Measurements from ENCODE around the gene CD44.

The CD44 gene

GRCh38 chr11:35173616-35174566 is 34.9 kb downstream of the CD44 start:
- TF ChIP-seq CTCF (conservative IDR thresholded peaks at IDR 0.05; ENCODE audit: low read depth, low read length): no peak
- H3K4me3 ChIP-seq (ENCODE audit: low read depth, low read length): no peak overlapping the region
- DNase-seq (ENCODE audit: low read depth): no peak

GRCh38 chr11:35174666-35175065 is 35.7 kb downstream of the CD44 start:
- TF ChIP-seq CTCF (conservative IDR thresholded peaks at IDR 0.05; ENCODE audit: low read depth, low read length): no peak
- peak; percentile 88 for DNase-seq (ENCODE audit: low read depth)
- no peak overlapping the region for H3K4me3 ChIP-seq (ENCODE audit: low read depth, low read length)

DNA sequence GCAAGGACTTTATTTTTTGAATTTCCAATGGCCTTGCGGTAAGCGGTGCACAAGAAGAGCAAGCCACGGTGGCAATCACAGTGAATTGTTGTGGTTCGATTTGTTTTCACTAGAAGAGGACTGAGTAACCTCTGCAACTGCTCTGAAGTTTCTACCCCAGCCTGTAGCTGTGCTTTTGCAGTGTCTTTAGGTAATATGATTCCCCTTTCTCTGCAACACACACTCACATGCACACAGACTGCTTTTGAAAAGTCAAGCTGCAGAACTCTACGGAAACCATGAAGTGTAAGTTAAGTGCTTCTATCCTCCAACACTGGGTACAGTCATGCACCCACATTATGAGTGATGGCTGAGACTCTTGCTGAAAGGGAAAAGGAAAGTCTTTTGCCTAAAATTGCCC is 38.4 kb downstream of the CD44 start:
- no peak for TF ChIP-seq CTCF (conservative IDR thresholded peaks at IDR 0.05; ENCODE audit: low read depth, low read length)
- DNase-seq (ENCODE audit: low read depth): peak; percentile 87
- no peak overlapping the region for H3K4me3 ChIP-seq (ENCODE audit: low read depth, low read length)

DNA sequence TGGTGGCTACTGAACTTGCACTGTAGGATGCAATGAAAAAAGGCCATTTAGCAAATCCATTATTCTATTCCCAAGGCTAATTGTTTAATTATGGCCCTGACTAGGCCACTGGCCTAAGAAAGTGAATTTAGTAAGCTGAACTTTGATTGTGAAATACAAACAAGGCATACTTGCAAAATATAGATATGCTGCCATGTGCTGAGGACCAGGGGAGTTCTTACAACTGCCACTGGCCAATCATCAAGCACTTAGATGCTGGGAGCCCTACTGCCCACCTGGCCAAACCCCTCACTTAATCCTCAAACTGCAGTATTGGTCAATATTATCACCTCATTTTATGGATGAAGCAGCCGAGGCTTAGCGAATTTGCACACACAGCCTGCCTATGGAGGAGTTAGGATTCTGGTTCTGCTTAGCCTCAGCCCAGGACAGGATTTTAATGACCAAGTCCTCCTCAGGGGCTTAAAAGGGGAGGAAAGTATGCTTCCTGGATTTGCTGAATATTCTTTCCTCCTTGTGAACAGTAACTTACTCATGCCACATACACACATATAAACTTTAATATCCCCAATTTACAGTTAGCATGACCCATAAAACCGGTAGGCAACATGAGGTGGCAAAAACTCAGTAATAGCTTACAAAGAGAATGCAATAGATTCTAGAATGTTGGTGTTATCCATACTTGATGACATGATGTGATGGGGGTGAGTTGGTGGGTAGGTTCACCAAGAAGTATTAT is 39.3 kb downstream of the CD44 start:
- H3K4me3 ChIP-seq (ENCODE audit: low read depth, low read length): no peak overlapping the region
- no peak for TF ChIP-seq CTCF (conservative IDR thresholded peaks at IDR 0.05; ENCODE audit: low read depth, low read length)
- DNase-seq (ENCODE audit: low read depth): no peak

DNA sequence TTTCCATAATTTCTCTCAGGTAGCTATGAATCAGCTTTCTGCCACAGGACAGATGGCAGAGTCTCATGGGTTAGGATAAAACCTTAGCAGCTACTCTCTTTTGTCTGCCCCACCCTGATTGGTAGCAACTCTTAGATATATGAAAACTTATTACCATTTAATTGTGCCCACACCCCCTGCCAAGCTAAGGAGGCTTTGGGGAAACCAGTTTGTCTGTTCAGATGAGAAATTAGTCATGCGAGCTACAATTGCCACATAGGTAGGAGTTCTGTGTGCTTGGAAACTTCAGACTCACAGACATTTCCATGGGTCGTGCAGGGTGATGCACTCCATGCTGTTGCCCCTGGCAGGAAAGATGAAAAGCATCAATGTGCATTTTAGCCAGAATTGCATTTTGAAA is 39.9 kb downstream of the CD44 start:
- H3K4me3 ChIP-seq (ENCODE audit: low read depth, low read length): no peak overlapping the region
- no peak for TF ChIP-seq CTCF (conservative IDR thresholded peaks at IDR 0.05; ENCODE audit: low read depth, low read length)
- peak; percentile 48 for DNase-seq (ENCODE audit: low read depth)

- TF ChIP-seq CTCF (conservative IDR thresholded peaks at IDR 0.05; ENCODE audit: low read depth, low read length): no peak
- H3K4me3 ChIP-seq (ENCODE audit: low read depth, low read length): no peak overlapping the region
- DNase-seq (ENCODE audit: low read depth): no peak
Observed at GRCh38 chr11:35179466-35180135, 40.6 kb downstream of the CD44 start.
